Loucy (cell line): ENCODE data around the gene RASSF7.

Experiments
- EZH2phosphoT487 ChIP-seq: fragments of 200-600 bp; IDR thresholded peaks from 2 replicates; pipeline ENCODE4 v1.6.1; 2018; ENCODE audit warnings: antibody characterized with exemption, mild to moderate bottlenecking, moderate library complexity, borderline replicate concordance
- TF ChIP-seq, protein P1 (sequence below): fragments of 200-600 bp; sonication (generic); conservative IDR thresholded peaks from 2 replicates; pipeline ENCODE4 v1.5.1; 2014; ENCODE audit warnings: mild to moderate bottlenecking, antibody characterized with exemption, low read length

GRCh38 chr11:589798-590197 is 29.0 kb downstream of the RASSF7 start:
- TF ChIP-seq, protein P1, sequence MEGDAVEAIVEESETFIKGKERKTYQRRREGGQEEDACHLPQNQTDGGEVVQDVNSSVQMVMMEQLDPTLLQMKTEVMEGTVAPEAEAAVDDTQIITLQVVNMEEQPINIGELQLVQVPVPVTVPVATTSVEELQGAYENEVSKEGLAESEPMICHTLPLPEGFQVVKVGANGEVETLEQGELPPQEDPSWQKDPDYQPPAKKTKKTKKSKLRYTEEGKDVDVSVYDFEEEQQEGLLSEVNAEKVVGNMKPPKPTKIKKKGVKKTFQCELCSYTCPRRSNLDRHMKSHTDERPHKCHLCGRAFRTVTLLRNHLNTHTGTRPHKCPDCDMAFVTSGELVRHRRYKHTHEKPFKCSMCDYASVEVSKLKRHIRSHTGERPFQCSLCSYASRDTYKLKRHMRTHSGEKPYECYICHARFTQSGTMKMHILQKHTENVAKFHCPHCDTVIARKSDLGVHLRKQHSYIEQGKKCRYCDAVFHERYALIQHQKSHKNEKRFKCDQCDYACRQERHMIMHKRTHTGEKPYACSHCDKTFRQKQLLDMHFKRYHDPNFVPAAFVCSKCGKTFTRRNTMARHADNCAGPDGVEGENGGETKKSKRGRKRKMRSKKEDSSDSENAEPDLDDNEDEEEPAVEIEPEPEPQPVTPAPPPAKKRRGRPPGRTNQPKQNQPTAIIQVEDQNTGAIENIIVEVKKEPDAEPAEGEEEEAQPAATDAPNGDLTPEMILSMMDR: no peak
- TF ChIP-seq EZH2phosphoT487: no peak
